NB4 (cell line): ENCODE results near the gene ZNF678.

ENCODE experiments used
- MYC ChIP-seq: IDR thresholded peaks from 2 replicates; pipeline ENCODE4 v1.6.1; 2011; ENCODE audit warnings: low read depth, low read length
- POLR2A ChIP-seq: IDR thresholded peaks from 2 replicates; pipeline ENCODE4 v1.6.1; 2011; ENCODE audit warnings: mild to moderate bottlenecking; ENCODE audit not compliant: insufficient read length; ENCODE audit errors: extremely low read depth
- TF ChIP-seq, protein P1 (sequence below): IDR thresholded peaks from one replicate; pipeline ENCODE4 v1.5.1; 2012; ENCODE audit warnings: low read depth, low read length
- TF ChIP-seq, protein P2 (sequence below): IDR thresholded peaks from 2 replicates; pipeline ENCODE4 v1.6.1; 2011; ENCODE audit warnings: low read depth, low read length

DNA sequence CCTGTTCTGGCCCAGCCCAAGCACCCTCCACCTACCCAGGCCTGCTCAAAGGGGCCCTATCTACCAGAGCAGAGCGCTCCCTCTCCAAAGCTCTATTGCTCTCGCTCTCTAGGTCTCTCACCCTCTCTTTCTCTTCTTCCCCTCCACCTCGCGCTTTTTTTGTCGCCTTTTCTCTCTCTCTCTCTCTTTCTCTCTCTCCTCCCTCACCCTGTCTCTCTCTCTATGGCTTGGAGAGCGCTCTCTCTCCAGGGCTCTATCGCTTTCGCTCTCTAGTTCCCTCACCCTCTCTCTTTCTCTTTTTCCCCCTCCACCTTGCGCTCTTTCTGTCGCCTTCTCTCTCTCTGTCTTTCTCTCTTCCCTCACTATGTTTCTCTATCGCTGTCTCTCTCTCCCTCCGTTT is 3.4 kb upstream of the ZNF678 start:
- TF ChIP-seq, protein P1, sequence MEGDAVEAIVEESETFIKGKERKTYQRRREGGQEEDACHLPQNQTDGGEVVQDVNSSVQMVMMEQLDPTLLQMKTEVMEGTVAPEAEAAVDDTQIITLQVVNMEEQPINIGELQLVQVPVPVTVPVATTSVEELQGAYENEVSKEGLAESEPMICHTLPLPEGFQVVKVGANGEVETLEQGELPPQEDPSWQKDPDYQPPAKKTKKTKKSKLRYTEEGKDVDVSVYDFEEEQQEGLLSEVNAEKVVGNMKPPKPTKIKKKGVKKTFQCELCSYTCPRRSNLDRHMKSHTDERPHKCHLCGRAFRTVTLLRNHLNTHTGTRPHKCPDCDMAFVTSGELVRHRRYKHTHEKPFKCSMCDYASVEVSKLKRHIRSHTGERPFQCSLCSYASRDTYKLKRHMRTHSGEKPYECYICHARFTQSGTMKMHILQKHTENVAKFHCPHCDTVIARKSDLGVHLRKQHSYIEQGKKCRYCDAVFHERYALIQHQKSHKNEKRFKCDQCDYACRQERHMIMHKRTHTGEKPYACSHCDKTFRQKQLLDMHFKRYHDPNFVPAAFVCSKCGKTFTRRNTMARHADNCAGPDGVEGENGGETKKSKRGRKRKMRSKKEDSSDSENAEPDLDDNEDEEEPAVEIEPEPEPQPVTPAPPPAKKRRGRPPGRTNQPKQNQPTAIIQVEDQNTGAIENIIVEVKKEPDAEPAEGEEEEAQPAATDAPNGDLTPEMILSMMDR = no peak
- TF ChIP-seq, protein P2, sequence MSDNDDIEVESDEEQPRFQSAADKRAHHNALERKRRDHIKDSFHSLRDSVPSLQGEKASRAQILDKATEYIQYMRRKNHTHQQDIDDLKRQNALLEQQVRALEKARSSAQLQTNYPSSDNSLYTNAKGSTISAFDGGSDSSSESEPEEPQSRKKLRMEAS = no peak
- TF ChIP-seq POLR2A = no peak
- no peak for TF ChIP-seq MYC
